ENCODE data around the gene ISCA2.

GRCh38 chr14:74531467-74531866 lies 37.9 kb downstream of the ISCA2 start:
- TF ChIP-seq CTCF (IDR thresholded peaks at IDR 0.05; ENCODE audit: low read length) (no peak), EZH2 (optimal IDR thresholded peaks at IDR 0.05; ENCODE audit: low read depth, low read length) (no peak), EZH2phosphoT487 (IDR thresholded peaks at IDR 0.05; ENCODE audit: low read length) (no peak)
